Activated naive CD4-positive, alpha-beta T cell treated with anti-CD3 and anti-CD28 coated beads for 36 hours (primary cell): Measurements from ENCODE around the gene RSPH9. TPM values are rescaled to one million over a fixed set of nuclear protein-coding genes. Genes with fewer than 3 reads are reported as not detected.

Source experiments
- CTCF ChIA-PET: fragments of 350-600 bp; sonication (Branson Sonifier 250); formaldehyde crosslinking; loops from one replicate; lab custom pipeline; 2021; ENCODE audit warnings: antibody characterized with exemption; lab: Charles Lee
- DNase-seq: peaks from one replicate; pipeline ENCODE4 v3.0.0-alpha.2; 2020
- H3K27ac Mint-ChIP-seq: one replicate; pipeline ENCODE4 v1.8.0; 2021; ENCODE audit warnings: mild to moderate bottlenecking, mixed read lengths
- H3K27me3 Mint-ChIP-seq: one replicate; pipeline ENCODE4 v1.8.0; 2021; ENCODE audit warnings: low read depth, mixed read lengths
- H3K36me3 Mint-ChIP-seq: one replicate; pipeline ENCODE4 v1.8.0; 2021; ENCODE audit warnings: low read depth, mixed read lengths
- H3K4me1 Mint-ChIP-seq: one replicate; pipeline ENCODE4 v1.8.0; 2021; ENCODE audit warnings: low read depth, mixed read lengths
- H3K4me3 Mint-ChIP-seq: one replicate; pipeline ENCODE4 v1.8.0; 2021; ENCODE audit warnings: mild to moderate bottlenecking, moderate library complexity, mixed read lengths
- H3K9me3 Mint-ChIP-seq: one replicate; pipeline ENCODE4 v1.8.0; 2021; ENCODE audit warnings: mixed read lengths
- intact Hi-C: fragments of 100-400 bp; cut with micrococcal nuclease; formaldehyde crosslinking; loops from one replicate; pipeline ENCODE4 v1.15.1; 2023
- total RNA-seq, 2 experiments: library from RNA; stranded (reverse); gene quantifications; one replicate each; pipeline ENCODE4 v1.2.3, GENCODE V29; 2021

Gene RSPH9
- total RNA-seq, 2 experiments from 2014 or later, result not detected

GRCh38 chr6:43621078-43621835 lies 23.6 kb upstream of the RSPH9 start:
- CTCF ChIA-PET, result interaction anchor here (1.1 to 1.9 kb wide), 2 partner anchors 12 to 13 kb away, joined by 7 to 10 read pairs; no protein-coding TSS in a partner anchor
- no peak overlapping the region for H3K27ac Mint-ChIP-seq
- no peaks in the 10 kb centered on the region for H3K9me3 Mint-ChIP-seq
- DNase-seq, result no peak
- peaks cover 2% of the 10 kb centered on the region for H3K4me1 Mint-ChIP-seq
- peaks cover 33% of the 10 kb centered on the region for H3K36me3 Mint-ChIP-seq
- intact Hi-C loops, result no loop called here
- no peak overlapping the region for H3K4me3 Mint-ChIP-seq
- no peaks in the 10 kb centered on the region for H3K27me3 Mint-ChIP-seq

GRCh38 chr6:43621836-43622180 lies 23.0 kb upstream of the RSPH9 start:
- no peak overlapping the region for H3K27ac Mint-ChIP-seq
- CTCF ChIA-PET, result interaction anchor here (1.1 kb wide), 1 partner anchor 13 kb away, joined by 7 read pairs; no protein-coding TSS in a partner anchor
- no peaks in the 10 kb centered on the region for H3K9me3 Mint-ChIP-seq
- H3K4me1 Mint-ChIP-seq, result peaks cover 6% of the 10 kb centered on the region
- intact Hi-C loops, result no loop called here
- no peak for DNase-seq
- H3K4me3 Mint-ChIP-seq, result no peak overlapping the region
- no peaks in the 10 kb centered on the region for H3K27me3 Mint-ChIP-seq
- peaks cover 31% of the 10 kb centered on the region for H3K36me3 Mint-ChIP-seq

- Mint-ChIP-seq H3K27ac (no peak overlapping the region), H3K4me3 (no peak overlapping the region), H3K4me1 (peaks cover 14% of the 10 kb centered on the region), H3K9me3 (no peaks in the 10 kb centered on the region), H3K27me3 (no peaks in the 10 kb centered on the region), H3K36me3 (peaks cover 30% of the 10 kb centered on the region)
- DNase-seq, result no peak
- CTCF ChIA-PET, result interaction anchor here (0.6 to 1.1 kb wide), 2 partner anchors 14 to 15 kb away, joined by 3 to 7 read pairs; no protein-coding TSS in a partner anchor
- intact Hi-C loops, result no loop called here
These were observed 22.3 kb upstream of the RSPH9 start for GRCh38 chr6:43622541-43622940.

GRCh38 chr6:43623880-43624785 lies 20.7 kb upstream of the RSPH9 start:
- Mint-ChIP-seq H3K4me1 (peaks cover 24% of the 10 kb centered on the region), H3K36me3 (peaks cover 33% of the 10 kb centered on the region), H3K4me3 (no peak overlapping the region), H3K27ac (no peak overlapping the region), H3K9me3 (no peaks in the 10 kb centered on the region), H3K27me3 (no peaks in the 10 kb centered on the region)
- CTCF ChIA-PET, result interaction anchor here (1.0 kb wide), 1 partner anchor 15 kb away, joined by 4 read pairs; no protein-coding TSS in a partner anchor
- DNase-seq, result no peak
- intact Hi-C loops, result no loop called here

- H3K36me3 Mint-ChIP-seq, result peaks cover 33% of the 10 kb centered on the region
- H3K4me3 Mint-ChIP-seq, result no peak overlapping the region
These were observed 20.0 kb upstream of the RSPH9 start for GRCh38 chr6:43624786-43625288.

GRCh38 chr6:43625393-43625992 lies 19.3 kb upstream of the RSPH9 start:
- Mint-ChIP-seq H3K27ac (no peak overlapping the region), H3K4me3 (no peak overlapping the region), H3K9me3 (no peaks in the 10 kb centered on the region), H3K36me3 (peaks cover 33% of the 10 kb centered on the region), H3K27me3 (no peaks in the 10 kb centered on the region), H3K4me1 (peaks cover 30% of the 10 kb centered on the region)
- CTCF ChIA-PET, result interaction anchor here (1.0 to 1.3 kb wide), 2 partner anchors 15 to 17 kb away, joined by 3 to 4 read pairs; no protein-coding TSS in a partner anchor
- DNase-seq, result no peak
- intact Hi-C loops, result loop anchor here (5.0 kb wide), 3 partner anchors 258 to 568 kb away; partner anchors contain the start of genes KLC4, MRPL2, SRF and ZNF318

More at GRCh38 chr6:43624786-43625288, 20.0 kb upstream of the RSPH9 start:
- CTCF ChIA-PET, result interaction anchor here (1.0 kb wide), 1 partner anchor 16 kb away, joined by 4 read pairs; no protein-coding TSS in a partner anchor
- DNase-seq, result no peak
- H3K27me3 Mint-ChIP-seq, result no peaks in the 10 kb centered on the region
- H3K4me1 Mint-ChIP-seq, result peaks cover 24% of the 10 kb centered on the region
- no peaks in the 10 kb centered on the region for H3K9me3 Mint-ChIP-seq
- no peak overlapping the region for H3K27ac Mint-ChIP-seq
- intact Hi-C loops, result loop anchor here (5.0 kb wide), 3 partner anchors 258 to 568 kb away; partner anchors contain the start of genes KLC4, MRPL2, SRF and ZNF318

- H3K4me1 Mint-ChIP-seq, result peaks cover 32% of the 10 kb centered on the region
- H3K9me3 Mint-ChIP-seq, result no peaks in the 10 kb centered on the region
- CTCF ChIA-PET, result interaction anchor here (0.9 kb wide), 1 partner anchor 22 kb away, joined by 4 read pairs; no protein-coding TSS in a partner anchor
- H3K36me3 Mint-ChIP-seq, result peaks cover 24% of the 10 kb centered on the region
- H3K27me3 Mint-ChIP-seq, result no peaks in the 10 kb centered on the region
- intact Hi-C loops, result loop anchor here (5.0 kb wide), 3 partner anchors 260 to 570 kb away; partner anchors contain the start of genes KLC4, MRPL2, SRF and ZNF318
- H3K27ac Mint-ChIP-seq, result peak overlapping the region; percentile 74
- peak overlapping the region; percentile 51 for H3K4me3 Mint-ChIP-seq
- peak; percentile 35 for DNase-seq
These were observed 17.6 kb upstream of the RSPH9 start for GRCh38 chr6:43627008-43627825.

GRCh38 chr6:43628393-43629103 lies 16.3 kb upstream of the RSPH9 start:
- CTCF ChIA-PET, result interaction anchor here (1.3 kb wide), 1 partner anchor 20 kb away, joined by 8 read pairs; no protein-coding TSS in a partner anchor
- Mint-ChIP-seq H3K27ac (peak overlapping the region; percentile 99), H3K9me3 (no peaks in the 10 kb centered on the region)

GRCh38 chr6:43629104-43629504 lies 15.7 kb upstream of the RSPH9 start, which contains the start of gene GTPBP2:
TSS of gene GTPBP2 (minus strand) at chr6:43629264. CDS start at chr6:43629162, 102 bp downstream.
- H3K9me3 Mint-ChIP-seq, result no peaks in the 10 kb centered on the region
- peaks cover 32% of the 10 kb centered on the region for H3K4me1 Mint-ChIP-seq
- intact Hi-C loops, result loop anchor here (1.0 to 5.0 kb wide), 11 partner anchors 16 to 617 kb away; partner anchors contain the start of genes ABCC10, KLC4, MRPL14 and MRPL2
- CTCF ChIA-PET, result interaction anchor here (0.8 to 1.6 kb wide), 3 partner anchors 20 to 449 kb away, joined by 3 to 8 read pairs (median 4); no protein-coding TSS in a partner anchor
- H3K36me3 Mint-ChIP-seq, result peaks cover 15% of the 10 kb centered on the region
- DNase-seq, result peak; percentile 99
- H3K4me3 Mint-ChIP-seq, result peak within 1 kb of the TSS; percentile 98
- H3K27ac Mint-ChIP-seq, result peak within 1 kb of the TSS; percentile 99
- H3K27me3 Mint-ChIP-seq, result no peaks in the 10 kb centered on the region

More at GRCh38 chr6:43628393-43629103, 16.3 kb upstream of the RSPH9 start:
- no peaks in the 10 kb centered on the region for H3K27me3 Mint-ChIP-seq
- intact Hi-C loops, result loop anchor here (1.0 to 5.0 kb wide), 11 partner anchors 17 to 618 kb away; partner anchors contain the start of genes ABCC10, KLC4, MRPL14 and MRPL2
- H3K36me3 Mint-ChIP-seq, result peaks cover 15% of the 10 kb centered on the region
- peak; percentile 66 for DNase-seq
- H3K4me3 Mint-ChIP-seq, result peak overlapping the region; percentile 98
- peaks cover 32% of the 10 kb centered on the region for H3K4me1 Mint-ChIP-seq
